ENCODE data around the gene EMILIN1. TPM values are rescaled to one million over a fixed set of nuclear protein-coding genes. Genes with fewer than 3 reads are reported as not detected.

The EMILIN1 gene
- total and polyA plus RNA-seq, 2 of the 8 experiments (the other 6 are each of a cell fraction or from before 2014, with no cell fraction given): 1.9 to 3.0 TPM

DNA sequence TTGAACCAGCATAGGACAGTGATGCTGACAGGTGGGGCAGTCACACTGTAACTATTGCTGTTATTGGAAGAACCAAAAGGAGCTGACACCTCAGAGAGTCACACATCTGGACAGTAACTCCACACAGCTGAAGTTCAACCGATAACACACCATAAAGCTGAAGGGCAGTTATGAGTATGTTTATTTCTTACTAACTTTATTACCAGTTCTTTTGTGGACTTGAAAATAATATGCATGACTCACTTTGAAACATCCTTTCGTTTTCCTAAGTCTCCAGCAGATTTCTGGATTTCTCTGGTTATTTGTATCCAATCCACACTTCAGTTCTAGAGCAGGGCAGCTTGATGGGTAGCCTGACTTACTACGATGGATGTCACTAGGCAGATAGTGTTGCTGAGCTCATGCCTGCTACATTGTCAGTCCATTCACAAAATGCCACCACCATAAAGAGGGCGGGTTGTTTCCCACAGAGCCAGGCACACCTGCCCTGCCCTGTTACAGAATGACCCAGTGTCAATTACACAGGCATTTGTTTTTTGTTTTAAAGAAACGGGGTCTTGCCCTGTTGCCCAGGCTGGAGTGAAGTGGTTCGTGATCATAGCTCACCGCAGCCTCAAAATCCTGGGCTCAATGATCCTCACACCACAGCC, 35.3 kb upstream of the EMILIN1 start:
- Histone ChIP-seq H3K36me3 (ENCODE audit: control insufficient read depth in 2 of 4, insufficient read depth in 4 of 4, low read length in 3 of 4) (peaks cover 4 to 29% (median 21%) of the 10 kb centered on the region in 4 experiments; a peak in 7 of 8 replicates), H4K20me1 (replicated peaks in 1 of 2; ENCODE audit: control insufficient read depth in 1 of 2, insufficient read depth in 2 of 2, low read length in 2 of 2) (no peaks in the 10 kb centered on the region), H2BK5ac (ENCODE audit: low read depth, low read length) (no peak overlapping the region), H3K27ac (ENCODE audit: low read depth, low read length) (no peak overlapping the region), H3K4me1 (replicated peaks in 1 of 4; ENCODE audit: control insufficient read depth in 3 of 4, insufficient read depth in 4 of 4, low read length in 3 of 4) (no peaks in the 10 kb centered on the region), H2BK20ac (ENCODE audit: low read length) (no peak overlapping the region), H2BK12ac (ENCODE audit: low read depth, low read length) (no peak overlapping the region), H3K4me2 (ENCODE audit: insufficient read depth in 1 of 2, low read depth in 2 of 2, low read length in 2 of 2) (no peak overlapping the region), H2BK15ac (ENCODE audit: low read length) (no peak overlapping the region), H3K18ac (ENCODE audit: extremely low read depth, low read length) (no peak overlapping the region), H3K14ac (ENCODE audit: insufficient read length) (no peak overlapping the region), H3K4ac (replicated peaks; ENCODE audit: insufficient read length, low read depth, low read length) (no peak overlapping the region), H2AK5ac (ENCODE audit: low read depth, low read length) (no peak overlapping the region), H3K27me3 (replicated peaks in 1 of 4; ENCODE audit: control insufficient read depth in 3 of 4, extremely low read depth in 1 of 4, insufficient read depth in 3 of 4, low read length in 3 of 4) (no peaks in the 10 kb centered on the region), H4K5ac (ENCODE audit: insufficient read length, low read depth, low read length) (no peak overlapping the region), H4K91ac (replicated peaks; ENCODE audit: insufficient read length, low read length) (no peak overlapping the region), H3K56ac (replicated peaks; ENCODE audit: insufficient read length, low read depth, low read length) (no peak overlapping the region), H2BK120ac (replicated peaks; ENCODE audit: low read depth, low read length) (no peak overlapping the region), H3K23me2 (ENCODE audit: low read depth, low read length) (no peaks in the 10 kb centered on the region), H2AFZ (ENCODE audit: low read length) (no peak overlapping the region), H3K23ac (ENCODE audit: insufficient read length) (no peak overlapping the region), H3K9me3 (ENCODE audit: insufficient read depth in 2 of 2, low read depth in 1 of 2, low read length in 1 of 2) (no peaks in the 10 kb centered on the region), H3K79me2 (ENCODE audit: control insufficient read depth in 1 of 2, insufficient read depth in 2 of 2, low read length in 2 of 2) (no peaks in the 10 kb centered on the region), H4K8ac (ENCODE audit: extremely low read depth, insufficient read depth, low read length) (no peak overlapping the region), H3K4me3 (ENCODE audit: extremely low read depth in 1 of 4, insufficient read depth in 2 of 4, low read depth in 3 of 4, low read length in 4 of 4) (no peak overlapping the region), H3K79me1 (ENCODE audit: low read depth, low read length) (no peaks in the 10 kb centered on the region), H3K9ac (replicated peaks in 1 of 4; ENCODE audit: extremely low read depth in 1 of 4, low read depth in 3 of 4, low read length in 3 of 4) (no peak overlapping the region)
- FAIRE-seq: no peak
- no peak for TF ChIP-seq EGR1 (IDR thresholded peaks at IDR 0.05; ENCODE audit: borderline replicate concordance, low read depth, low read length)
- TF ChIP-seq CTBP2 (IDR thresholded peaks at IDR 0.05; ENCODE audit: borderline replicate concordance, insufficient read depth, insufficient read length, low read length): no peak
- TF ChIP-seq NANOG (IDR thresholded peaks at IDR 0.05; ENCODE audit: insufficient read depth, low read depth, low read length, poor library complexity, severe bottlenecking): no peak
- WGBS, 2 experiments (ENCODE audit: extremely low coverage in 1 of 2, insufficient coverage in 1 of 2, insufficient read length in 1 of 2, insufficient replicate concordance in 2 of 2, low coverage in 1 of 2, low lambda C conversion rate in 2 of 2, missing lambda C conversion rate in 1 of 2): 92% methylated on average over 7 of the region's 7 CpGs; no CpG with 5 or more reads in 1 of the 2 experiments
- no peak for DNase-seq (ENCODE audit: low read depth in 1 of 2, low spot score in 2 of 2)
- POLR2A ChIA-PET (ENCODE audit: partially characterized antibody): interaction anchor here (0.9 to 1.3 kb wide), 4 partner anchors 10 to 22 kb away, joined by 3 read pairs; partner anchors contain the start of gene TMEM214
- CTCF ChIA-PET (ENCODE audit: partially characterized antibody): interaction anchor here (0.8 to 7.3 kb wide), 5 partner anchors 18 to 121 kb away, joined by 3 to 41 read pairs (median 3); no protein-coding TSS in a partner anchor

Data from H1 (cell line).